CD14-positive monocyte (primary cell): ENCODE results near the gene COBLL1. TPM values are rescaled to one million over a fixed set of nuclear protein-coding genes. Genes with fewer than 3 reads are reported as not detected.

Source experiments
- DNase-seq, 3 donors: peaks; one replicate each; pipeline ENCODE4 v3.0.0-alpha.2; 2011 to 2022
- H2AFZ ChIP-seq: 2 replicates; pipeline ENCODE4 v1.6.0; 2012; ENCODE audit warnings: mild to moderate bottlenecking, low read depth, low read length, inconsistent platforms; ENCODE audit not compliant: insufficient read depth, poor library complexity, severe bottlenecking
- H3K27ac ChIP-seq, 2 donors: 1 replicate in 1 of 2; 2 replicates in 1 of 2; pipeline ENCODE4 v1.5.1; 2012 to 2013; ENCODE audit warnings: low read length in 2 of 2, control low read depth in 1 of 2, inconsistent platforms in 1 of 2, low read depth in 1 of 2, mild to moderate bottlenecking in 1 of 2
- H3K27me3 ChIP-seq, 2 donors: one replicate each; pipeline versions ENCODE4 v1.6.0 to v1.6.1; 2011 to 2013; ENCODE audit warnings: low read length in 2 of 2; ENCODE audit not compliant: control insufficient read depth in 2 of 2, insufficient read depth in 2 of 2
- H3K36me3 ChIP-seq, 2 donors: replicated peaks in 1 of 2; 1 replicate in 1 of 2; 2 replicates in 1 of 2; pipeline versions ENCODE4 v1.5.1 to v1.6.1; 2012 to 2013; ENCODE audit warnings: low read length in 2 of 2, control low read depth in 1 of 2, inconsistent platforms in 1 of 2, mild to moderate bottlenecking in 1 of 2; ENCODE audit not compliant: insufficient read depth in 2 of 2, control insufficient read depth in 1 of 2
- H3K4me1 ChIP-seq, 2 donors: 1 replicate in 1 of 2; 2 replicates in 1 of 2; pipeline versions ENCODE4 v1.5.1 to v1.6.1; 2012 to 2013; ENCODE audit warnings: low read length in 2 of 2, control low read depth in 1 of 2, inconsistent platforms in 1 of 2, mild to moderate bottlenecking in 1 of 2, moderate library complexity in 1 of 2; ENCODE audit not compliant: insufficient read depth in 2 of 2, control insufficient read depth in 1 of 2
- H3K4me2 ChIP-seq: replicated peaks from 2 replicates; pipeline ENCODE3; 2012; ENCODE audit warnings: low read length, moderate library complexity, mild to moderate bottlenecking; ENCODE audit not compliant: poor library complexity, severe bottlenecking; ENCODE audit errors: extremely low read depth
- H3K4me3 ChIP-seq, 3 experiments: fragments of 200-600 bp in 1 of 3; sonication (generic) in 1 of 3; replicated peaks in 1 of 3; 1 replicate in 2 of 3; 2 replicates in 1 of 3; pipeline ENCODE4 v1.5.1; 2011 to 2013; ENCODE audit warnings: low read length in 3 of 3, mild to moderate bottlenecking in 3 of 3, control low read depth in 2 of 3, low read depth in 2 of 3, inconsistent platforms in 1 of 3, moderate library complexity in 1 of 3
- H3K79me2 ChIP-seq: 2 replicates; pipeline ENCODE4 v1.6.0; 2012; ENCODE audit warnings: mild to moderate bottlenecking, control low read depth, inconsistent platforms, low read length, moderate library complexity; ENCODE audit not compliant: insufficient read depth
- H3K9ac ChIP-seq: 2 replicates; pipeline ENCODE4 v1.6.0; 2017; ENCODE audit warnings: low read length, mild to moderate bottlenecking; ENCODE audit not compliant: insufficient read depth, poor library complexity, severe bottlenecking
- H3K9me3 ChIP-seq, 2 donors: replicated peaks in 1 of 2; 1 replicate in 1 of 2; 2 replicates in 1 of 2; pipeline versions ENCODE4 v1.5.1 to v1.6.1; 2012 to 2013; ENCODE audit warnings: low read length in 2 of 2, control low read depth in 1 of 2; ENCODE audit not compliant: control insufficient read depth in 1 of 2, insufficient read depth in 1 of 2
- H4K20me1 ChIP-seq: 2 replicates; pipeline ENCODE4 v1.6.0; 2012; ENCODE audit warnings: mild to moderate bottlenecking, low read length, control low read depth, moderate library complexity; ENCODE audit not compliant: insufficient read depth
- H3K27ac Mint-ChIP-seq, 7 donors: one replicate each; pipeline ENCODE4 v1.8.0; 2020; ENCODE audit warnings: mild to moderate bottlenecking in 7 of 7, mixed read lengths in 7 of 7, moderate library complexity in 6 of 7, inconsistent platforms in 2 of 7
- H3K27me3 Mint-ChIP-seq, 3 donors: one replicate each; pipeline ENCODE4 v1.8.0; 2021 to 2022; ENCODE audit warnings: low read depth in 3 of 3, mild to moderate bottlenecking in 3 of 3, mixed read lengths in 3 of 3, moderate library complexity in 3 of 3, inconsistent platforms in 1 of 3
- H3K36me3 Mint-ChIP-seq, 2 donors: one replicate each; pipeline ENCODE4 v1.8.0; 2020; ENCODE audit warnings: mixed read lengths in 2 of 2, inconsistent platforms in 1 of 2, mild to moderate bottlenecking in 1 of 2
- H3K4me1 Mint-ChIP-seq: one replicate; pipeline ENCODE4 v1.8.0; 2020; ENCODE audit warnings: mild to moderate bottlenecking, mixed read lengths
- H3K4me3 Mint-ChIP-seq, 2 donors: one replicate each; pipeline ENCODE4 v1.8.0; 2020; ENCODE audit warnings: mild to moderate bottlenecking in 2 of 2, mixed read lengths in 2 of 2, moderate library complexity in 1 of 2
- H3K9me3 Mint-ChIP-seq, 7 donors: one replicate each; pipeline ENCODE4 v1.8.0; 2020 to 2022; ENCODE audit warnings: mixed read lengths in 7 of 7, mild to moderate bottlenecking in 6 of 7, moderate library complexity in 6 of 7, inconsistent platforms in 2 of 7
- WGBS: methylation state at CpG from one replicate; pipeline ENCODE4 v1.1.5; 2013; ENCODE audit warnings: missing lambda C conversion rate; ENCODE audit not compliant: insufficient coverage; 5-methylcytosine and 5-hydroxymethylcytosine counted together
- intact Hi-C, 2 donors: fragments of 100-400 bp; cut with micrococcal nuclease; formaldehyde crosslinking; loops; one replicate each; pipeline versions ENCODE4 v1.15.0 to v1.15.1; 2023
- polyA plus RNA-seq, 3 donors: library from polyadenylated mRNA; depleted of rRNA in 1 of 3; unstranded in 2 of 3; stranded (reverse) in 1 of 3; fragments of 300-500 nt in 2 of 3; fragments of >200 nt in 1 of 3; fragmentation: Illumina TruSeq in 2 of 3; gene quantifications; 1 replicate in 2 of 3; 2 replicates in 1 of 3; pipeline ENCODE4 v1.2.3, GENCODE V29; 2012 to 2021
- TF ChIP-seq, protein P1 (sequence below): fragments of 200-600 bp; IDR thresholded peaks from one replicate; pipeline ENCODE4 v1.8.0; 2022; ENCODE audit warnings: antibody characterized with exemption, mild to moderate bottlenecking

Gene COBLL1
- polyA plus RNA-seq, 3 donors, result 0.18 to 0.54 (median 0.24) TPM

DNA sequence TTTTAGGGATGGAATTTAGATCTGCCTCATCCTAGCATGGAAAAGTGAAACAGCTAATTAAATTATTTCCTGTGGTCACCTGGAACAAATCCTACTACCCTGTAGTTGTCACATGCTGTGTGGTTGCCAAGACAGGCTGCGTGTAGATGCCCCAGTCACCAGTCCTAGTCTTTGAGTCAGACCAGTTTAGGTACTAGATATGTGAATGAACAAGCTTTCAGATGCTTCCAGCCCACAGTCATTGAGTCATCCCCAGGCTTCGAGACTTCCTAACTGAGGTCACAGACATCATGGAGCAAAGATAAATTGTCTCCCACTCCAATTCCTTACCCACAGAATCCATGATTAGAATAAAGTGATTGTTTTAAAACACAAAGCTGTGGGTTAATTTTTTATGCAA lies 184.5 kb downstream of the COBLL1 start:
- Histone ChIP-seq H3K9me3 (no peaks in the 10 kb centered on the region), H3K27me3 (no peaks in the 10 kb centered on the region), H3K4me2 (no peak overlapping the region), H3K4me1 (no peaks in the 10 kb centered on the region), H3K4me3 (no peak overlapping the region), H2AFZ (no peak overlapping the region), H3K36me3 (no peaks in the 10 kb centered on the region), H3K79me2 (no peaks in the 10 kb centered on the region), H4K20me1 (no peaks in the 10 kb centered on the region), H3K9ac (no peak overlapping the region), H3K27ac (no peak overlapping the region)
- TF ChIP-seq, protein P1, sequence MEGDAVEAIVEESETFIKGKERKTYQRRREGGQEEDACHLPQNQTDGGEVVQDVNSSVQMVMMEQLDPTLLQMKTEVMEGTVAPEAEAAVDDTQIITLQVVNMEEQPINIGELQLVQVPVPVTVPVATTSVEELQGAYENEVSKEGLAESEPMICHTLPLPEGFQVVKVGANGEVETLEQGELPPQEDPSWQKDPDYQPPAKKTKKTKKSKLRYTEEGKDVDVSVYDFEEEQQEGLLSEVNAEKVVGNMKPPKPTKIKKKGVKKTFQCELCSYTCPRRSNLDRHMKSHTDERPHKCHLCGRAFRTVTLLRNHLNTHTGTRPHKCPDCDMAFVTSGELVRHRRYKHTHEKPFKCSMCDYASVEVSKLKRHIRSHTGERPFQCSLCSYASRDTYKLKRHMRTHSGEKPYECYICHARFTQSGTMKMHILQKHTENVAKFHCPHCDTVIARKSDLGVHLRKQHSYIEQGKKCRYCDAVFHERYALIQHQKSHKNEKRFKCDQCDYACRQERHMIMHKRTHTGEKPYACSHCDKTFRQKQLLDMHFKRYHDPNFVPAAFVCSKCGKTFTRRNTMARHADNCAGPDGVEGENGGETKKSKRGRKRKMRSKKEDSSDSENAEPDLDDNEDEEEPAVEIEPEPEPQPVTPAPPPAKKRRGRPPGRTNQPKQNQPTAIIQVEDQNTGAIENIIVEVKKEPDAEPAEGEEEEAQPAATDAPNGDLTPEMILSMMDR, result no peak
- H3K27ac Mint-ChIP-seq, result no peak overlapping the region
- no peaks in the 10 kb centered on the region for H3K4me1 Mint-ChIP-seq
- H3K27me3 Mint-ChIP-seq, result peaks cover 0 to 2% (median 0%) of the 10 kb centered on the region in 3 donors
- H3K4me3 Mint-ChIP-seq, result no peak overlapping the region
- DNase-seq, result no peak
- H3K36me3 Mint-ChIP-seq, result no peaks in the 10 kb centered on the region
- H3K9me3 Mint-ChIP-seq, result peaks cover 0 to 4% (median 2%) of the 10 kb centered on the region in 7 donors
- intact Hi-C loops, result no loop called here
- WGBS, result no CpG with 5 or more reads among the region's 2 CpGs

DNA sequence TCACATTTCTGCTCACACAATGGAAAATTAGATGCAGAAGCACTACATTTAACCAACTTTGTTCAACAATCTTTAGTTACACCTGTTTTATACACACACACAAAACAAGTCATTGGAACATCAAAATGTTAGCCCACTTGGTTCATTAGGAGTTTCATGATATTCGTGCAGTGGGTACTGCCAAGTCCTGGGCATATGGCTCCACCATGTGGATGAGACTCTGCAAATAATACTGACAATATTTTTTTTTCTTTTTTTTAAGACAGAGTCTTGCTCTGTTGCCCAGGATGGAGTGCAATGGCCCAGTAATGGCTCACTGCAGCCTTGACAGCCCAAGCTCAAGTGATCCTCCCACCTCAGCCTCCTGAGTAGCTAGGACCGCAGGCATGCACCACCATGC lies 185.9 kb downstream of the COBLL1 start:
- no peaks in the 10 kb centered on the region for H3K4me1 ChIP-seq
- no peak overlapping the region for H3K9ac ChIP-seq
- WGBS, result 100% methylated on average over 1 of the region's 2 CpGs
- no peak overlapping the region for H2AFZ ChIP-seq
- H3K4me3 ChIP-seq, result no peak overlapping the region
- H3K4me3 Mint-ChIP-seq, result no peak overlapping the region
- H3K79me2 ChIP-seq, result no peaks in the 10 kb centered on the region
- H3K27me3 Mint-ChIP-seq, result peaks cover 0 to 2% (median 0%) of the 10 kb centered on the region in 3 donors
- H3K36me3 ChIP-seq, result no peaks in the 10 kb centered on the region
- H3K27ac Mint-ChIP-seq, result no peak overlapping the region
- H3K9me3 ChIP-seq, result no peaks in the 10 kb centered on the region
- intact Hi-C loops, result no loop called here
- no peak overlapping the region for H3K27ac ChIP-seq
- no peaks in the 10 kb centered on the region for H3K27me3 ChIP-seq
- H3K4me1 Mint-ChIP-seq, result no peaks in the 10 kb centered on the region
- no peak overlapping the region for H3K4me2 ChIP-seq
- H3K36me3 Mint-ChIP-seq, result no peaks in the 10 kb centered on the region
- H3K9me3 Mint-ChIP-seq, result peaks cover 0 to 7% (median 3%) of the 10 kb centered on the region in 7 donors
- no peak for DNase-seq
- TF ChIP-seq, protein P1, result no peak
- H4K20me1 ChIP-seq, result no peaks in the 10 kb centered on the region
